HG02588 (cell line): ENCODE results near the gene ASCL2.

Experiments used
- ATAC-seq: cut with Tn5 transposase; IDR thresholded peaks from one replicate; pipeline ENCODE4 v1.9.1; 2021; ENCODE audit warnings: mild to moderate bottlenecking, moderate library complexity; ENCODE audit not compliant: unreplicated experiment

ASCL2 gene

GRCh38 chr11:2275334-2276279, 5.2 kb upstream of the ASCL2 start:
- ATAC-seq = no peak

- no peak for ATAC-seq
These were observed 3.4 kb upstream of the ASCL2 start for GRCh38 chr11:2273771-2274170.

GRCh38 chr11:2273311-2273710, 2.9 kb upstream of the ASCL2 start:
- no peak for ATAC-seq

- ATAC-seq = no peak
These were observed 2.5 kb upstream of the ASCL2 start for GRCh38 chr11:2272946-2273280.

GRCh38 chr11:2272228-2272945, 2.0 kb upstream of the ASCL2 start:
- ATAC-seq = no peak

GRCh38 chr11:2271327-2272227, 1.2 kb upstream of the ASCL2 start:
- ATAC-seq = no peak

- ATAC-seq = no peak
These were observed 614 bp upstream of the ASCL2 start for GRCh38 chr11:2271077-2271326.

GRCh38 chr11:2269601-2270321, 627 bp downstream of the ASCL2 start:
- ATAC-seq = no peak

GRCh38 chr11:2268729-2269600, 1.4 kb downstream of the ASCL2 start:
- ATAC-seq = no peak

- no peak for ATAC-seq
These were observed 2.3 kb downstream of the ASCL2 start for GRCh38 chr11:2267851-2268728.

- ATAC-seq = no peak
These were observed 3.0 kb downstream of the ASCL2 start for GRCh38 chr11:2267306-2267850.

- ATAC-seq = no peak
These were observed 3.6 kb downstream of the ASCL2 start for GRCh38 chr11:2266586-2267305.

- ATAC-seq = no peak
These were observed 4.4 kb downstream of the ASCL2 start for GRCh38 chr11:2265854-2266585.

- ATAC-seq = no peak
These were observed 5.0 kb downstream of the ASCL2 start for GRCh38 chr11:2265396-2265795.

- ATAC-seq = no peak
These were observed 5.9 kb downstream of the ASCL2 start for GRCh38 chr11:2264366-2265053.

GRCh38 chr11:2263724-2264360, 6.5 kb downstream of the ASCL2 start:
- ATAC-seq = no peak
